DMS53 treated with DMSO at 0.1 percent for 48 hours (cell line): ENCODE data around the gene PTPRG.

Experiments used
- DNase-seq: peaks from one replicate; lab custom pipeline; 2025; ENCODE audit not compliant: unreplicated experiment; lab: John Stamatoyannopoulos, UW

Gene PTPRG

GRCh38 chr3:62242831-62243509, 681.6 kb downstream of the PTPRG start:
- DNase-seq = no peak

GRCh38 chr3:62246094-62246493, 684.7 kb downstream of the PTPRG start:
- no peak for DNase-seq

- DNase-seq = no peak
These were observed 685.6 kb downstream of the PTPRG start for GRCh38 chr3:62246985-62247384.

- no peak for DNase-seq
These were observed 687.5 kb downstream of the PTPRG start for GRCh38 chr3:62248734-62249483.

- DNase-seq = no peak
These were observed 688.1 kb downstream of the PTPRG start for GRCh38 chr3:62249484-62249776.

- DNase-seq = no peak
These were observed 688.6 kb downstream of the PTPRG start for GRCh38 chr3:62249855-62250543.

GRCh38 chr3:62252438-62253157, 691.2 kb downstream of the PTPRG start:
- no peak for DNase-seq

- no peak for DNase-seq
These were observed 692.6 kb downstream of the PTPRG start for GRCh38 chr3:62253971-62254370.

GRCh38 chr3:62255758-62256157, 694.4 kb downstream of the PTPRG start:
- no peak for DNase-seq

- no peak for DNase-seq
These were observed 698.6 kb downstream of the PTPRG start for GRCh38 chr3:62259924-62260323.

GRCh38 chr3:62260655-62261054, 699.3 kb downstream of the PTPRG start:
- no peak for DNase-seq

GRCh38 chr3:62261121-62261520, 699.8 kb downstream of the PTPRG start:
- no peak for DNase-seq

GRCh38 chr3:62261736-62262135, 700.4 kb downstream of the PTPRG start:
- DNase-seq = no peak

GRCh38 chr3:62265528-62265927, 704.2 kb downstream of the PTPRG start:
- no peak for DNase-seq

- no peak for DNase-seq
These were observed 705.4 kb downstream of the PTPRG start for GRCh38 chr3:62266668-62267283.

GRCh38 chr3:62276658-62277180, 715.3 kb downstream of the PTPRG start:
- no peak for DNase-seq

- no peak for DNase-seq
These were observed 716.1 kb downstream of the PTPRG start for GRCh38 chr3:62277450-62277849.

GRCh38 chr3:62277986-62278385, 716.6 kb downstream of the PTPRG start:
- no peak for DNase-seq

GRCh38 chr3:62281726-62282125, 720.4 kb downstream of the PTPRG start:
- DNase-seq = no peak

- DNase-seq = no peak
These were observed 723.1 kb downstream of the PTPRG start for GRCh38 chr3:62284442-62284841.

GRCh38 chr3:62287392-62287927, 726.1 kb downstream of the PTPRG start:
- DNase-seq = no peak
